Liver (tissue), 9 donors: Measurements from ENCODE around the gene PAFAH1B2. TPM values are rescaled to one million over a fixed set of nuclear protein-coding genes. Genes with fewer than 3 reads are reported as not detected.

Experiments
- DNase-seq: peaks from one replicate; pipeline ENCODE4 v3.0.0-alpha.2; 2017; ENCODE audit warnings: low spot score
- H3K27ac ChIP-seq, 2 donors: one replicate each; pipeline ENCODE4 v1.7.0; 2013; ENCODE audit warnings: inconsistent platforms in 2 of 2, low read length in 2 of 2, control low read depth in 1 of 2, low read depth in 1 of 2, mild to moderate bottlenecking in 1 of 2
- H3K27me3 ChIP-seq, 4 donors: one replicate each; pipeline versions ENCODE4 v1.6.1 to v1.7.0; 2013; ENCODE audit warnings: low read length in 3 of 4, inconsistent platforms in 1 of 4, mild to moderate bottlenecking in 1 of 4, moderate library complexity in 1 of 4; ENCODE audit not compliant: control insufficient read depth in 4 of 4, insufficient read depth in 4 of 4
- H3K36me3 ChIP-seq, 4 donors: one replicate each; pipeline versions ENCODE4 v1.6.1 to v1.7.0; 2013; ENCODE audit warnings: low read length in 3 of 4, mild to moderate bottlenecking in 3 of 4, low read depth in 1 of 4, moderate library complexity in 1 of 4; ENCODE audit not compliant: control insufficient read depth in 4 of 4, insufficient read depth in 3 of 4
- H3K4me1 ChIP-seq, 4 donors: one replicate each; pipeline versions ENCODE4 v1.6.1 to v1.7.0; 2013; ENCODE audit warnings: low read length in 3 of 4, mild to moderate bottlenecking in 3 of 4, moderate library complexity in 1 of 4; ENCODE audit not compliant: control insufficient read depth in 4 of 4, insufficient read depth in 4 of 4
- H3K4me3 ChIP-seq, 3 donors: one replicate each; pipeline versions ENCODE4 v1.6.1 to v1.7.0; 2013; ENCODE audit warnings: low read length in 3 of 3, control low read depth in 1 of 3, low read depth in 1 of 3, mild to moderate bottlenecking in 1 of 3
- H3K9ac ChIP-seq, 2 donors: one replicate each; pipeline ENCODE4 v1.7.0; 2013; ENCODE audit warnings: low read length in 2 of 2, mild to moderate bottlenecking in 2 of 2, moderate library complexity in 2 of 2, control low read depth in 1 of 2, low read depth in 1 of 2
- H3K9me3 ChIP-seq, 4 donors: one replicate each; pipeline versions ENCODE4 v1.6.1 to v1.7.0; 2013; ENCODE audit warnings: low read length in 3 of 4; ENCODE audit not compliant: control insufficient read depth in 4 of 4
- CTCF ChIP-seq: fragments of 150-350 bp; IDR thresholded peaks from 2 replicates; pipeline ENCODE4 v1.5.1; 2017; ENCODE audit warnings: improper control_type of control experiment, low read depth, low read length; ENCODE audit not compliant: missing input control
- EGR1 ChIP-seq, 2 donors: IDR thresholded peaks; 2 replicates each; pipeline ENCODE4 v1.6.1; 2016 to 2018; ENCODE audit warnings: antibody characterized with exemption in 2 of 2, low read depth in 2 of 2
- FOXA1 ChIP-seq: IDR thresholded peaks from 2 replicates; pipeline ENCODE4 v1.6.1; 2016; ENCODE audit warnings: antibody characterized with exemption
- FOXA2 ChIP-seq: IDR thresholded peaks from 2 replicates; pipeline ENCODE4 v1.6.1; 2016; ENCODE audit warnings: antibody characterized with exemption
- GABPA ChIP-seq, 2 donors: IDR thresholded peaks in 1 of 2; conservative IDR thresholded peaks in 1 of 2; 2 replicates each; pipeline ENCODE4 v1.6.1; 2016; ENCODE audit warnings: antibody characterized with exemption in 2 of 2, mild to moderate bottlenecking in 1 of 2, moderate library complexity in 1 of 2
- HNF4A ChIP-seq, 2 donors: conservative IDR thresholded peaks; 2 replicates each; pipeline ENCODE4 v1.6.1; 2016; ENCODE audit warnings: antibody characterized with exemption in 2 of 2, mild to moderate bottlenecking in 2 of 2
- HNF4G ChIP-seq: IDR thresholded peaks from 2 replicates; pipeline ENCODE4 v1.6.1; 2016; ENCODE audit warnings: antibody characterized with exemption
- JUND ChIP-seq, 2 donors: IDR thresholded peaks; 2 replicates each; pipeline ENCODE4 v1.6.1; 2016; ENCODE audit warnings: antibody characterized with exemption in 2 of 2
- MAX ChIP-seq: IDR thresholded peaks from 2 replicates; pipeline ENCODE4 v1.6.1; 2016; ENCODE audit warnings: antibody characterized with exemption
- NR2F2 ChIP-seq: IDR thresholded peaks from 2 replicates; pipeline ENCODE4 v1.6.1; 2016; ENCODE audit warnings: antibody characterized with exemption
- RAD21 ChIP-seq, 2 donors: IDR thresholded peaks; 2 replicates each; pipeline ENCODE4 v1.6.1; 2016; ENCODE audit warnings: antibody characterized with exemption in 2 of 2, mild to moderate bottlenecking in 2 of 2
- RXRA ChIP-seq, 2 donors: IDR thresholded peaks; 2 replicates each; pipeline ENCODE4 v1.6.1; 2017 to 2018; ENCODE audit warnings: antibody characterized with exemption in 2 of 2, mild to moderate bottlenecking in 1 of 2
- SP1 ChIP-seq: IDR thresholded peaks from 2 replicates; pipeline ENCODE4 v1.6.1; 2018; ENCODE audit warnings: antibody characterized with exemption, mild to moderate bottlenecking
- TAF1 ChIP-seq: conservative IDR thresholded peaks from 2 replicates; pipeline ENCODE4 v1.6.1; 2016; ENCODE audit warnings: antibody characterized with exemption, mild to moderate bottlenecking
- YY1 ChIP-seq: IDR thresholded peaks from 2 replicates; pipeline ENCODE4 v1.6.1; 2016; ENCODE audit warnings: antibody characterized with exemption, mild to moderate bottlenecking
- ZBTB33 ChIP-seq: IDR thresholded peaks from 2 replicates; pipeline ENCODE4 v1.6.1; 2016; ENCODE audit warnings: antibody characterized with exemption
- WGBS: extraction: QIAGEN DNeasy Blood & Tissue Kit; methylation state at CpG from one replicate; pipeline ENCODE4 v1.1.7; 2013; 5-methylcytosine and 5-hydroxymethylcytosine counted together
- polyA plus RNA-seq, 2 donors: library from polyadenylated mRNA; stranded (reverse) in 1 of 2; unstranded in 1 of 2; fragments of 200-250 nt in 1 of 2; fragments of >200 nt in 1 of 2; fragmentation: Nextera tagmentation in 1 of 2; extraction: Ambion mirVana in 1 of 2; gene quantifications; one replicate each; pipeline versions ENCODE4 v1.2.1 to v1.2.3, GENCODE V29; 2013 to 2015
- total RNA-seq, 2 donors: library from RNA; depleted of rRNA; stranded (reverse); fragments of >200 nt; gene quantifications; one replicate each; pipeline ENCODE4 v1.2.3, GENCODE V29; 2014
- TF ChIP-seq, protein P1 (sequence below): IDR thresholded peaks from 2 replicates; pipeline ENCODE4 v1.6.1; 2016; ENCODE audit warnings: antibody characterized with exemption, mild to moderate bottlenecking
- TF ChIP-seq, protein P2 (sequence below): IDR thresholded peaks from 2 replicates; pipeline ENCODE4 v1.6.1; 2016; ENCODE audit warnings: antibody characterized with exemption
- donor health status: healthy.
- donor health status: healthy.
- donor health status: healthy.
- donor health status: healthy.
- donor health status: healthy.

PAFAH1B2 gene
- total and polyA plus RNA-seq, 4 donors, result 12.7 to 39.8 (median 24.9) TPM

- H3K9me3 ChIP-seq, result no peaks in the 10 kb centered on the region
- H3K27ac ChIP-seq, result no peak overlapping the region
- peaks cover 12 to 53% (median 36%) of the 10 kb centered on the region in 4 donors for H3K36me3 ChIP-seq
- no peaks in the 10 kb centered on the region for H3K27me3 ChIP-seq
- no peak for DNase-seq
- no peak overlapping the region for H3K4me3 ChIP-seq
- H3K4me1 ChIP-seq, result peaks cover 0 to 11% (median 3%) of the 10 kb centered on the region in 4 donors
- no peak overlapping the region for H3K9ac ChIP-seq
- 95% methylated on average over 9 of the region's 9 CpGs for WGBS
- TF ChIP-seq, protein P1, sequence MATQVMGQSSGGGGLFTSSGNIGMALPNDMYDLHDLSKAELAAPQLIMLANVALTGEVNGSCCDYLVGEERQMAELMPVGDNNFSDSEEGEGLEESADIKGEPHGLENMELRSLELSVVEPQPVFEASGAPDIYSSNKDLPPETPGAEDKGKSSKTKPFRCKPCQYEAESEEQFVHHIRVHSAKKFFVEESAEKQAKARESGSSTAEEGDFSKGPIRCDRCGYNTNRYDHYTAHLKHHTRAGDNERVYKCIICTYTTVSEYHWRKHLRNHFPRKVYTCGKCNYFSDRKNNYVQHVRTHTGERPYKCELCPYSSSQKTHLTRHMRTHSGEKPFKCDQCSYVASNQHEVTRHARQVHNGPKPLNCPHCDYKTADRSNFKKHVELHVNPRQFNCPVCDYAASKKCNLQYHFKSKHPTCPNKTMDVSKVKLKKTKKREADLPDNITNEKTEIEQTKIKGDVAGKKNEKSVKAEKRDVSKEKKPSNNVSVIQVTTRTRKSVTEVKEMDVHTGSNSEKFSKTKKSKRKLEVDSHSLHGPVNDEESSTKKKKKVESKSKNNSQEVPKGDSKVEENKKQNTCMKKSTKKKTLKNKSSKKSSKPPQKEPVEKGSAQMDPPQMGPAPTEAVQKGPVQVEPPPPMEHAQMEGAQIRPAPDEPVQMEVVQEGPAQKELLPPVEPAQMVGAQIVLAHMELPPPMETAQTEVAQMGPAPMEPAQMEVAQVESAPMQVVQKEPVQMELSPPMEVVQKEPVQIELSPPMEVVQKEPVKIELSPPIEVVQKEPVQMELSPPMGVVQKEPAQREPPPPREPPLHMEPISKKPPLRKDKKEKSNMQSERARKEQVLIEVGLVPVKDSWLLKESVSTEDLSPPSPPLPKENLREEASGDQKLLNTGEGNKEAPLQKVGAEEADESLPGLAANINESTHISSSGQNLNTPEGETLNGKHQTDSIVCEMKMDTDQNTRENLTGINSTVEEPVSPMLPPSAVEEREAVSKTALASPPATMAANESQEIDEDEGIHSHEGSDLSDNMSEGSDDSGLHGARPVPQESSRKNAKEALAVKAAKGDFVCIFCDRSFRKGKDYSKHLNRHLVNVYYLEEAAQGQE, result no peak
- TF ChIP-seq, protein P2, sequence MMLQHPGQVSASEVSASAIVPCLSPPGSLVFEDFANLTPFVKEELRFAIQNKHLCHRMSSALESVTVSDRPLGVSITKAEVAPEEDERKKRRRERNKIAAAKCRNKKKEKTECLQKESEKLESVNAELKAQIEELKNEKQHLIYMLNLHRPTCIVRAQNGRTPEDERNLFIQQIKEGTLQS, result no peak
- TF ChIP-seq SP1, result no peak
- TF ChIP-seq FOXA2, result no peak
- no peak for TF ChIP-seq MAX
- TF ChIP-seq GABPA (IDR thresholded peaks at IDR 0.05 in 1 of 2, conservative IDR thresholded peaks at IDR 0.05 in 1 of 2), result no peak
- TF ChIP-seq HNF4A (conservative IDR thresholded peaks at IDR 0.05), result no peak
- TF ChIP-seq NR2F2, result no peak
- TF ChIP-seq HNF4G, result no peak
- TF ChIP-seq RAD21 (IDR thresholded peaks at IDR 0.05), result no peak
- TF ChIP-seq YY1, result no peak
- no peak for TF ChIP-seq RXRA (IDR thresholded peaks at IDR 0.05)
- TF ChIP-seq CTCF, result no peak
- TF ChIP-seq JUND (IDR thresholded peaks at IDR 0.05), result no peak
- TF ChIP-seq TAF1, result no peak
- no peak for TF ChIP-seq EGR1 (IDR thresholded peaks at IDR 0.05; ENCODE audit: low read depth in 2 of 2)
- TF ChIP-seq FOXA1, result no peak
- TF ChIP-seq ZBTB33, result no peak
Observed at GRCh38 chr11:117225553-117226170, 81.6 kb downstream of the PAFAH1B2 start.

Other genes starting within 250 kb of the PAFAH1B2 start
- 10 to 100 TPM; 17.6 to 52.4 TPM for gene SIK3, start 45.9 kb upstream of the PAFAH1B2 start, total RNA-seq
- gene SIK3, start 45.9 kb upstream of the PAFAH1B2 start, polyA plus RNA-seq, result 10 to 100 TPM in 1 of 2 donors, 1 to 10 TPM in 1; 6.9 to 11.2 TPM
- 10 to 100 TPM; 21.7 to 42.9 TPM for gene SIDT2, start 34.5 kb downstream of the PAFAH1B2 start, total RNA-seq
- 10 to 100 TPM; 11.2 to 23.1 TPM for gene SIDT2, start 34.5 kb downstream of the PAFAH1B2 start, polyA plus RNA-seq
- 100 to 1,000 TPM in 1 of 2 donors, 1 to 10 TPM in 1; 7.4 to 168 TPM for gene TAGLN, start 55.1 kb downstream of the PAFAH1B2 start, total RNA-seq
- gene TAGLN, start 55.1 kb downstream of the PAFAH1B2 start, polyA plus RNA-seq, result 100 to 1,000 TPM in 1 of 2 donors, 10 to 100 TPM in 1; 24.6 to 309 TPM
- 10 to 100 TPM; 19.7 to 32.3 TPM for gene PCSK7, start 87.8 kb downstream of the PAFAH1B2 start, total RNA-seq
- 10 to 100 TPM in 1 of 2 donors, 1 to 10 TPM in 1; 7.3 to 12.7 TPM for gene PCSK7, start 87.8 kb downstream of the PAFAH1B2 start, polyA plus RNA-seq
- 1 to 10 TPM; 6.0 to 6.1 TPM for gene RNF214, start 88.4 kb downstream of the PAFAH1B2 start, total RNA-seq
- gene RNF214, start 88.4 kb downstream of the PAFAH1B2 start, polyA plus RNA-seq, result 1 to 10 TPM; 4.6 to 6.2 TPM
- 1 to 10 TPM; 1.6 to 1.7 TPM for gene BACE1-AS, start 147.1 kb downstream of the PAFAH1B2 start, total RNA-seq
- 1 to 10 TPM in 1 of 2 donors, under 1 TPM in 1; 0.85 to 2.9 TPM for gene BACE1-AS, start 147.1 kb downstream of the PAFAH1B2 start, polyA plus RNA-seq
- gene BACE1, start 172.0 kb downstream of the PAFAH1B2 start, total RNA-seq, result 10 to 100 TPM; 14.0 to 21.8 TPM
- 10 to 100 TPM in 1 of 2 donors, 1 to 10 TPM in 1; 7.3 to 14.3 TPM for gene BACE1, start 172.0 kb downstream of the PAFAH1B2 start, polyA plus RNA-seq
- 10 to 100 TPM in 1 of 2 donors, 1 to 10 TPM in 1; 4.9 to 12.3 TPM for gene CEP164, start 183.6 kb downstream of the PAFAH1B2 start, total RNA-seq
- 1 to 10 TPM; 4.1 to 6.8 TPM for gene CEP164, start 183.6 kb downstream of the PAFAH1B2 start, polyA plus RNA-seq